Measurements from ENCODE around the gene KCND2. TPM values are rescaled to one million over a fixed set of nuclear protein-coding genes. Genes with fewer than 3 reads are reported as not detected.

Gene KCND2
- total RNA-seq, 1 donor from 2014 or later: not detected

DNA sequence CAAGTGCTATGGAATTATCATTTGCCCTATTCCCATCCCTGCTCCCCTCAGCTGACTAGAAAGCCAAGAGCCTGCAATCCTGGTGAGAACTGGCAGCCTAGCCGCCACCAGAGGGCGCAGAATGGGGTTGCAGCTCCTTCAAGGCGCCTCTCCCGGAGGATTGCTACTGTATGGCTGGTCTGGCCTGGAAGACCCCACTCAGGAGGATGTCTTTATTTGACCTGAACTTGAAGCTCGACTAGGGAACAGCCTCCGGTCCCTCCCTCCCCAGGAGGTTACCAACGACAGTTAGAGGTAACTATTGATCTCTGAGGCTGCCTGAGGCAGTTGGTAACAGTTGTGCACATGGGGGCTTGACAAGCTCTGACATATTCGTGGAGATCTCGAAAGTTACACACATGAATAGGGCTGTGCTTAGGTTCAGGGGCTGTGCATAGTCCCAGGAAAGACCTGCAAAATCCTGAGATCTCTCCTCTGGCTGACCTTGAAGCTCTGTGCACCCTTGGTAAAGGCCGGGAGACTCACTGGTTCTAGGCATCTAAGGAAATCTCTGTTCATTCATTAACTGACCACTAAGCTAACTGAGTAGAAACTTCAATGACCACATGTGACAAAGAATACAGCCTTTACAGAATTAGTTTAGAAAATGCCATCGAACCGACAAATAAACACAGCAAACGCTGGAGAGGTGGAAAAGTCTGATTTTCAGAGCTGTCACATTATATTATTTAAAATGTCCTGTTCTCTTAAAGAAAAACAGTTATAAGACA lies 519.3 kb downstream of the KCND2 start:
- intact Hi-C loops (cut with micrococcal nuclease): loop anchor here (1.0 to 2.0 kb wide), 4 partner anchors 149 to 1203 kb away; no protein-coding TSS in a partner anchor
- H3K4me1 Mint-ChIP-seq (ENCODE audit: low read depth): no peaks in the 10 kb centered on the region
- DNase-seq (ENCODE audit: low spot score): peak; percentile 28
- no peak overlapping the region for H3K27ac Mint-ChIP-seq
- no peaks in the 10 kb centered on the region for H3K36me3 Mint-ChIP-seq (ENCODE audit: low read depth)
- no peaks in the 10 kb centered on the region for H3K9me3 Mint-ChIP-seq
- H3K4me3 Mint-ChIP-seq: no peak overlapping the region
- H3K27me3 Mint-ChIP-seq (ENCODE audit: insufficient read depth): peaks cover 5% of the 10 kb centered on the region

DNA sequence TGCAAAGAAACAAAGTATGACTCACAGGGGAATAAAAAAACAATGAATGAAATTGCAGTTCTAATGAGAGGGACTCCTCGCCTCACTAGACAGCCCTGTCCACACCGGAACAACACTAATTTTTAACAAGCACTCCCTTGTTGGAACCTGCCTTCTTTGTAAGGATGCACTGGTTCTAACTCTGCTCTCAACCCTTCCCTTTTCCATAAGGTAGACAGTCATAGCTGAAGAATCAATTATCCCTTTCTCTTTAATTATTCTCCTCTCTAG lies 519.8 kb downstream of the KCND2 start:
- intact Hi-C loops (cut with micrococcal nuclease): loop anchor here (1.0 to 2.0 kb wide), 4 partner anchors 149 to 1202 kb away; no protein-coding TSS in a partner anchor
- Mint-ChIP-seq H3K27me3 (ENCODE audit: insufficient read depth) (peaks cover 5% of the 10 kb centered on the region), H3K4me3 (no peak overlapping the region), H3K27ac (no peak overlapping the region), H3K36me3 (ENCODE audit: low read depth) (no peaks in the 10 kb centered on the region), H3K9me3 (no peaks in the 10 kb centered on the region), H3K4me1 (ENCODE audit: low read depth) (no peaks in the 10 kb centered on the region)
- no peak for DNase-seq (ENCODE audit: low spot score)

DNA sequence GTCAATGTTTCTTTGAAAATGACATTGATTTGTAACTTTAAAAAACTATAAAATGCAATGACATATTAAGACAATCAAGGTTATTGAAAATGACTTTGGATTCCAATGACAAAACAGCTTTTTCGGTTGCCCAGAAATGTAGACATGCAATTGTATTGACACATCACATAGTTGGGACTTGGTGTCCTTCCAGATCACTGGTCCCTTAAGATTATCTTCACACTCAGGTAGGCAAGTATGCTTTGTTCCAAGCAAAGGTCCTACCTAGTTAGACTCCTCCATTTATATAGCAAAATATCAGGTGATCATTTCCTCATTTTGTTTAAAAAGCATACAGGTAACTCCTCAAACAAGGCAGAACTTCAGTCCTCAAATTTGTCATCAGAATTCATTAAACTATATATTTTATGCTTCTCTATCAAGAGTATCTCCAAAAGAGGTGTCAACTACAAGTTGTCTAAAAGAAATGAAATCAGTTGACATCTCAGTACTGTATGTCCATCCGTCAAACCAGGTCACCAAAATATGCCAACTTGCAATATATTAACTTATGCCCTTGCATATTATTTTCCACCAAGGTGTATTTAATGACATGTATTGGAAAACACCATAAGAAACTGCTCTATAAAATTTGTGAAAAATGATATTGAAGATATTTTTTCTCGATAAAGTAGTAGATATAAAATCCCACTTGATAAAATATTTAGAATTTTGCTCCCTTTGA lies 520.4 kb downstream of the KCND2 start:
- no peak for DNase-seq (ENCODE audit: low spot score)
- H3K36me3 Mint-ChIP-seq (ENCODE audit: low read depth): no peaks in the 10 kb centered on the region
- no peaks in the 10 kb centered on the region for H3K4me1 Mint-ChIP-seq (ENCODE audit: low read depth)
- H3K9me3 Mint-ChIP-seq: no peaks in the 10 kb centered on the region
- intact Hi-C loops (cut with micrococcal nuclease): loop anchor here (2.0 kb wide), 1 partner anchor 1201 kb away; no protein-coding TSS in a partner anchor
- no peak overlapping the region for H3K27ac Mint-ChIP-seq
- H3K27me3 Mint-ChIP-seq (ENCODE audit: insufficient read depth): peaks cover 5% of the 10 kb centered on the region
- H3K4me3 Mint-ChIP-seq: no peak overlapping the region

DNA sequence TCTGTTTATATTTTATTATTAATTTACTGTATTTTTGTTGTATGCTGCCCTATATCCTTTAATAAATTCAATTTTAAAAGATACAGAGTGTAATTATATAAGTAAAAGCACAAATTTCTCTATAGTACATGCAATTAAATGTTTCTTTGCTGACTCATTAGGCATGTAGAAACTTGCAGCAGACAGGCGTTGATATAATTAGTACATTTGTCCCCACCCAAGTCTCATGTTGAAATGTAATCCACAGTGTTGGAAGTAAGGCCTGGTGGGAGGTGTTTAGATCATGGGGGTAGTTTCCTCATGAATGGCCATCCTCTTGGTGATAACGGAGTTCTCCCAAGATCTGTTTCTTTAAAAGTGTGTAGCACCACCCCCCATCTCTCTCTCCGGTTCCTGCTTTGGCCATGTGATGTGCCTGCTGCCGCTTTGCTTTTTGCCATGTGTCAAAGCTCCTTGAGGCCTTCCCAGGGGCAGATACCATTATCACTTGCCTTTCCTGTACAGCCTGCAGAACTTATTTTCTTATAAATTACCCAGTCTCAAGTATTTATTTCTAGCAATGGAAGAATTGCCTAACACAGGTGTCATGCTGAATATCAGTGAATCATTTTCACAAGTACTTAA lies 521.2 kb downstream of the KCND2 start:
- H3K9me3 Mint-ChIP-seq: no peaks in the 10 kb centered on the region
- no peak for DNase-seq (ENCODE audit: low spot score)
- no peaks in the 10 kb centered on the region for H3K4me1 Mint-ChIP-seq (ENCODE audit: low read depth)
- H3K27ac Mint-ChIP-seq: no peak overlapping the region
- intact Hi-C loops (cut with micrococcal nuclease): no loop called here
- H3K36me3 Mint-ChIP-seq (ENCODE audit: low read depth): no peaks in the 10 kb centered on the region
- peaks cover 5% of the 10 kb centered on the region for H3K27me3 Mint-ChIP-seq (ENCODE audit: insufficient read depth)
- no peak overlapping the region for H3K4me3 Mint-ChIP-seq

DNA sequence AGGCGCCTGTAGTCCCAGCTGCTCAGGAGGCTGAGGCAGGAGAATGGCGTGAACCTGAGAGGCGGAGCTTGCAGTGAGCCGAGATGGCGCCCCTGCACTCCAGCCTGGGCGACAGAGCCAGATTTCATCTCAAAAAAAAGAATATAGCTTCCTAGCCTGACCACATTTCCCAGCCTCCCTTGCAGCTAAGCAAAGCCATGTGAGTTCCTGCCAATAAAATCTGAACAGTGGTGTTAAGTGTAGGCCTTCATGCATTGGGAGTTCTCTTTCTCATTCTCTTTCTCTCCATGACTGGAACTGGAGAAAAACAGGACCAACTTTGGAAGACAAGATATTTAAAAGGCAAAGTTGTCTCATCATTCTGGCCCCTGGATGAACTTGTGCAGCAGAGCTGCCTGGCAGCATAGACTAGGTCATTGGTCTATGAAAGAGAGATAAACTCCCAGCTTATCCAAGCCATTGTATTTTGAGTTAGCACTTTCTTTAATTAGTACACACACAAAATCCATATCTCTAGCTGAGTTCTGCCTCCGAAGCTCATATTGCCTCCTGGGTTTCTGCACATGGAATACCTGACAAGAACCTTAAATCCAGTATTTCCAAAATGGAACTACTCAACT lies 524.2 kb downstream of the KCND2 start:
- H3K4me3 Mint-ChIP-seq: no peak overlapping the region
- no peaks in the 10 kb centered on the region for H3K36me3 Mint-ChIP-seq (ENCODE audit: low read depth)
- intact Hi-C loops (cut with micrococcal nuclease): no loop called here
- H3K27me3 Mint-ChIP-seq (ENCODE audit: insufficient read depth): peaks cover 3% of the 10 kb centered on the region
- DNase-seq (ENCODE audit: low spot score): no peak
- H3K4me1 Mint-ChIP-seq (ENCODE audit: low read depth): no peaks in the 10 kb centered on the region
- H3K9me3 Mint-ChIP-seq: no peaks in the 10 kb centered on the region
- no peak overlapping the region for H3K27ac Mint-ChIP-seq

DNA sequence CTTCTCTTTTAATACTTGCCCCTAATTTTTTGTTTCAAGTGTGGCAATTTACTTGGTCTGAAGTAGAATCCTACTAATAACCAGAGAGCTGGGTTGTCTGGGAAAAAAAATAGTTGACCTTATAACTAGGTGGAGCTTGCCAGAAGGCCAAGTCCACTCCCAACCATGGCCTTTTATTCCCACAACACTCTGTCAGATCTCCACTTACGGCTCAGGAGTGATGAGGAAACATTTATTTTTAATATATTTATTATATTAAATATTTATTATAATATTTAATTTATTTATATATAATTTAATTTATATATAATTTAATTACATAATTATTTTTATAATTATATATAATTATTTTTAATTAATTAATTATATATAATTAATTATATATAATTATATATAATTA lies 526.2 kb downstream of the KCND2 start:
- DNase-seq (ENCODE audit: low spot score): no peak
- H3K27ac Mint-ChIP-seq: no peak overlapping the region
- no peaks in the 10 kb centered on the region for H3K36me3 Mint-ChIP-seq (ENCODE audit: low read depth)
- peaks cover 3% of the 10 kb centered on the region for H3K27me3 Mint-ChIP-seq (ENCODE audit: insufficient read depth)
- no peaks in the 10 kb centered on the region for H3K9me3 Mint-ChIP-seq
- intact Hi-C loops (cut with micrococcal nuclease): no loop called here
- no peaks in the 10 kb centered on the region for H3K4me1 Mint-ChIP-seq (ENCODE audit: low read depth)
- H3K4me3 Mint-ChIP-seq: no peak overlapping the region

Data from activated T-helper 1 cell treated with anti-CD3 and anti-CD28 coated beads, Interleukin-12 subunit alpha, Interleukin-12 subunit beta, Interleukin-2, Interleukin-4 antibody, amounts not matched to agents 30 ng/mL and 10 ng/mL and 1 ng/mL, durations not matched to agents 14 hours and 24 hours and 36 hours (primary cell).